ENCODE measurements around the gene ACVR2A. TPM values are rescaled to one million over a fixed set of nuclear protein-coding genes. Genes with fewer than 3 reads are reported as not detected.
A peak's percentile ranks its signal among the peaks of the same experiment; 100 is the strongest.

Gene ACVR2A
- total and polyA plus RNA-seq, 2 donors (not counting 1 experiment from before 2014, with no cell fraction given), result 0.91 to 2.0 TPM

DNA sequence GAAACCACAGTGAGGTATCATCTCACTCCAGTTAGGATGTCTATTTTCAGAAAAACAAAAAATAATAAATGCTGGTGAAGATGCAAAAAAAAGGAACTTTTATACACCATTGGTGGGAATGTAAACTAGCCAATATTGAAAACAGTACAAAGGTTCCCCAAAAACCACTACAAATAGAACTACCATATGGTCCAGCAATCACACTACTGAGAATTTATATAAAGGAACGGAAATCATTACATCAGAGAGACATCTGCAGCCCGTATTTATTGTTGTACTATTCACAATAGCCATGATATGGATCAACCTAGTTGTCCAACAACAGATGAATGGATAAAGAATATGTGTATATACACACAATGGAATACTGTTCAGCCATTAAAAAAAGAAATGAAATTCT lies 123.7 kb downstream of the ACVR2A start:
- Histone ChIP-seq H3K4me3 (ENCODE audit: control extremely low read depth in 1 of 5, extremely low read depth in 1 of 5, insufficient read depth in 1 of 5, low read depth in 2 of 5, low read length in 4 of 5) (no peak overlapping the region), H3K79me2 (ENCODE audit: control insufficient read depth, insufficient read depth, low read length) (peaks cover 13% of the 10 kb centered on the region), H3K4me1 (ENCODE audit: control insufficient read depth in 2 of 2, insufficient read depth in 2 of 2, low read length in 2 of 2) (peaks cover 0 to 14% of the 10 kb centered on the region in 2 donors), H3K9me3 (ENCODE audit: control extremely low read depth in 1 of 3, control insufficient read depth in 2 of 3, insufficient read depth in 1 of 3, low read length in 2 of 3) (peaks cover 0 to 8% (median 4%) of the 10 kb centered on the region in 3 donors), H3K27me3 (replicated peaks in 1 of 4; ENCODE audit: control extremely low read depth in 1 of 4, control insufficient read depth in 3 of 4, insufficient read depth in 4 of 4, low read length in 3 of 4) (no peaks in the 10 kb centered on the region), H3K9ac (ENCODE audit: low read length) (no peak overlapping the region), H2AFZ (ENCODE audit: insufficient read depth, low read depth, low read length, poor library complexity, severe bottlenecking) (no peak overlapping the region), H4K20me1 (ENCODE audit: control insufficient read depth, insufficient read depth, low read length, poor library complexity, severe bottlenecking) (peaks cover 3% of the 10 kb centered on the region), H3K36me3 (replicated peaks in 1 of 2; ENCODE audit: control extremely low read depth in 1 of 2, control insufficient read depth in 1 of 2, extremely low read depth in 1 of 2, insufficient read depth in 2 of 2, low read length in 1 of 2) (peaks cover 6 to 33% of the 10 kb centered on the region in 2 experiments), H3K27ac (ENCODE audit: low read length in 2 of 2) (peak overlapping the region in 1 of 2 donors; percentile 34), H3K4me2 (replicated peaks; ENCODE audit: low read depth, low read length, poor library complexity, severe bottlenecking) (peak overlapping the region; percentile 20)
- intact Hi-C loops (cut with micrococcal nuclease), result no loop called here
- H3K27me3 Mint-ChIP-seq, result no peaks in the 10 kb centered on the region
- no CpG with 5 or more reads among the region's 2 CpGs for WGBS (ENCODE audit: insufficient coverage)
- ChIA-PET POLR2A (no interaction called here), CTCF (no interaction called here)
- ATAC-seq (ENCODE audit: low read depth) (no peak), DNase-seq (no peak)
- H3K4me3 Mint-ChIP-seq, result no peak overlapping the region
- H3K4me1 Mint-ChIP-seq, result peaks cover 16% of the 10 kb centered on the region
- H3K9me3 Mint-ChIP-seq (ENCODE audit: insufficient read depth), result peaks cover 5% of the 10 kb centered on the region
- H3K27ac Mint-ChIP-seq, result no peak overlapping the region
- no peak for TF ChIP-seq EZH2 (IDR thresholded peaks at IDR 0.05; ENCODE audit: borderline replicate concordance, insufficient read depth, low read depth, low read length, poor library complexity, severe bottlenecking)
- TF ChIP-seq, protein P1, sequence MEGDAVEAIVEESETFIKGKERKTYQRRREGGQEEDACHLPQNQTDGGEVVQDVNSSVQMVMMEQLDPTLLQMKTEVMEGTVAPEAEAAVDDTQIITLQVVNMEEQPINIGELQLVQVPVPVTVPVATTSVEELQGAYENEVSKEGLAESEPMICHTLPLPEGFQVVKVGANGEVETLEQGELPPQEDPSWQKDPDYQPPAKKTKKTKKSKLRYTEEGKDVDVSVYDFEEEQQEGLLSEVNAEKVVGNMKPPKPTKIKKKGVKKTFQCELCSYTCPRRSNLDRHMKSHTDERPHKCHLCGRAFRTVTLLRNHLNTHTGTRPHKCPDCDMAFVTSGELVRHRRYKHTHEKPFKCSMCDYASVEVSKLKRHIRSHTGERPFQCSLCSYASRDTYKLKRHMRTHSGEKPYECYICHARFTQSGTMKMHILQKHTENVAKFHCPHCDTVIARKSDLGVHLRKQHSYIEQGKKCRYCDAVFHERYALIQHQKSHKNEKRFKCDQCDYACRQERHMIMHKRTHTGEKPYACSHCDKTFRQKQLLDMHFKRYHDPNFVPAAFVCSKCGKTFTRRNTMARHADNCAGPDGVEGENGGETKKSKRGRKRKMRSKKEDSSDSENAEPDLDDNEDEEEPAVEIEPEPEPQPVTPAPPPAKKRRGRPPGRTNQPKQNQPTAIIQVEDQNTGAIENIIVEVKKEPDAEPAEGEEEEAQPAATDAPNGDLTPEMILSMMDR (IDR thresholded peaks at IDR 0.05), result no peak

DNA sequence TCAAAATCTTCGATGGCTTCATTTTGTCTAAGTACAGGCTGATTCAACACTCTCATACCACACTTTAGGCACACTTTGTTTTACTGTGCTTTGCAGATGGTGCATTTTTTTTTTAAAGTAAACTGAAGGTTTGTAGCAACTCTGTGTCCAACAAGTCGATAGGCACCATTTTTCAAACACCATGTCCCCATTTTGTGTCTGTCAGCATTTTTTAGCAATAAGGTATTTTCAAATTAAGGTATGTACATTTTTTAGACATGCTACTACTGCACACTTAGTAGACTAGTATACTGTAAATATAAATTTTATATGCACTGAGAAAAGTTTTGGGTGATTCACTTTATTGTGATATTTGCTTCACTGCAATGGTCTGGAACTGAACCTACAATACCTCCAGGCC lies 131.3 kb downstream of the ACVR2A start:
- WGBS (ENCODE audit: insufficient coverage), result no CpG with 5 or more reads among the region's 2 CpGs
- peaks cover 25% of the 10 kb centered on the region for H3K79me2 ChIP-seq (ENCODE audit: control insufficient read depth, insufficient read depth, low read length)
- H3K27ac Mint-ChIP-seq, result no peak overlapping the region

More for the DNA sequence above, 131.3 kb downstream of the ACVR2A start:
- Histone ChIP-seq H3K4me2 (replicated peaks; ENCODE audit: low read depth, low read length, poor library complexity, severe bottlenecking) (no peak overlapping the region), H2AFZ (ENCODE audit: insufficient read depth, low read depth, low read length, poor library complexity, severe bottlenecking) (no peak overlapping the region), H3K4me1 (ENCODE audit: control insufficient read depth in 2 of 2, insufficient read depth in 2 of 2, low read length in 2 of 2) (no peaks in the 10 kb centered on the region), H3K4me3 (ENCODE audit: control extremely low read depth in 1 of 5, extremely low read depth in 1 of 5, insufficient read depth in 1 of 5, low read depth in 2 of 5, low read length in 4 of 5) (no peak overlapping the region), H3K9ac (ENCODE audit: low read length) (no peak overlapping the region), H3K27me3 (replicated peaks in 1 of 4; ENCODE audit: control extremely low read depth in 1 of 4, control insufficient read depth in 3 of 4, insufficient read depth in 4 of 4, low read length in 3 of 4) (no peaks in the 10 kb centered on the region), H3K27ac (ENCODE audit: low read length in 2 of 2) (no peak overlapping the region), H4K20me1 (ENCODE audit: control insufficient read depth, insufficient read depth, low read length, poor library complexity, severe bottlenecking) (peaks cover 30% of the 10 kb centered on the region), H3K9me3 (ENCODE audit: control extremely low read depth in 1 of 3, control insufficient read depth in 2 of 3, insufficient read depth in 1 of 3, low read length in 2 of 3) (no peaks in the 10 kb centered on the region), H3K36me3 (replicated peaks in 1 of 2; ENCODE audit: control extremely low read depth in 1 of 2, control insufficient read depth in 1 of 2, extremely low read depth in 1 of 2, insufficient read depth in 2 of 2, low read length in 1 of 2) (peaks cover 4 to 21% of the 10 kb centered on the region in 2 experiments)
- no peak for TF ChIP-seq EZH2 (IDR thresholded peaks at IDR 0.05; ENCODE audit: borderline replicate concordance, insufficient read depth, low read depth, low read length, poor library complexity, severe bottlenecking)
- TF ChIP-seq, protein P1 (IDR thresholded peaks at IDR 0.05), result no peak
- H3K4me1 Mint-ChIP-seq, result peaks cover 19% of the 10 kb centered on the region
- ATAC-seq (ENCODE audit: low read depth), result no peak
- no peaks in the 10 kb centered on the region for H3K9me3 Mint-ChIP-seq (ENCODE audit: insufficient read depth)
- no peaks in the 10 kb centered on the region for H3K27me3 Mint-ChIP-seq
- ChIA-PET CTCF (interaction anchor here (0.7 kb wide), 1 partner anchor 794 kb away, joined by 3 read pairs; no protein-coding TSS in a partner anchor), POLR2A (interaction anchor here (0.6 kb wide), 1 partner anchor 227 kb away, joined by 5 read pairs; no protein-coding TSS in a partner anchor)
- H3K4me3 Mint-ChIP-seq, result no peak overlapping the region
- no peak for DNase-seq
- intact Hi-C loops (cut with micrococcal nuclease), result no loop called here
